ENCODE data around the gene INTU.

DNA sequence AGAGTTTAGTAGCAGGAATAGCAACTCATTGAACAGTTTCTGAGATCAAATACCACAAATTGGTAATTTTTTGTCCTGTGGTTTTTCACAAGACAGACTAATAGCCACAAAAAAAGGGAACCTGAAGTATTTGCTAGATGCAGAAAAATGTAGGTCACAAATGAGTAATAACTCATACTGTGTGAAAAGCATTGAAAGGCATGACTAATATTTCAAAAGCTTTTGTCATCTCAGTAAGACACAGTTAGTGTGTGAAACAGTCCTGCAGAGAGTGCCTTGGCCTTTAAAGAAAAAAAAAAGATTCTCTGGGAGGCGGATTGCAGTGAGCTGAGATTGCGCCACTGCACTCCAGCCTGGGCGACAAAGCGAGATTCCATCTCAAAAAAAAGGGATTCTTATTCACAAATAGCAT, 66.0 kb downstream of the INTU start:
- TF ChIP-seq, protein P1, sequence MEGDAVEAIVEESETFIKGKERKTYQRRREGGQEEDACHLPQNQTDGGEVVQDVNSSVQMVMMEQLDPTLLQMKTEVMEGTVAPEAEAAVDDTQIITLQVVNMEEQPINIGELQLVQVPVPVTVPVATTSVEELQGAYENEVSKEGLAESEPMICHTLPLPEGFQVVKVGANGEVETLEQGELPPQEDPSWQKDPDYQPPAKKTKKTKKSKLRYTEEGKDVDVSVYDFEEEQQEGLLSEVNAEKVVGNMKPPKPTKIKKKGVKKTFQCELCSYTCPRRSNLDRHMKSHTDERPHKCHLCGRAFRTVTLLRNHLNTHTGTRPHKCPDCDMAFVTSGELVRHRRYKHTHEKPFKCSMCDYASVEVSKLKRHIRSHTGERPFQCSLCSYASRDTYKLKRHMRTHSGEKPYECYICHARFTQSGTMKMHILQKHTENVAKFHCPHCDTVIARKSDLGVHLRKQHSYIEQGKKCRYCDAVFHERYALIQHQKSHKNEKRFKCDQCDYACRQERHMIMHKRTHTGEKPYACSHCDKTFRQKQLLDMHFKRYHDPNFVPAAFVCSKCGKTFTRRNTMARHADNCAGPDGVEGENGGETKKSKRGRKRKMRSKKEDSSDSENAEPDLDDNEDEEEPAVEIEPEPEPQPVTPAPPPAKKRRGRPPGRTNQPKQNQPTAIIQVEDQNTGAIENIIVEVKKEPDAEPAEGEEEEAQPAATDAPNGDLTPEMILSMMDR (IDR thresholded peaks at IDR 0.05): no peak
- TF ChIP-seq POLR2A (IDR thresholded peaks at IDR 0.05): no peak

All from adrenal gland (tissue), 5 donors.